Thyroid gland (tissue), 4 donors: ENCODE results near the gene TMPRSS11A. TPM values are rescaled to one million over a fixed set of nuclear protein-coding genes. Genes with fewer than 3 reads are reported as not detected.

Source experiments
- DNase-seq, 2 donors: peaks; one replicate each; pipeline ENCODE4 v3.0.0-alpha.2; 2019
- H3K27ac ChIP-seq, 3 donors: fragments of 200-600 bp; sonication (generic); 1 replicate in 2 of 3; 2 replicates in 1 of 3; pipeline ENCODE4 v1.5.1; 2016 to 2019; ENCODE audit warnings: mild to moderate bottlenecking in 1 of 3, moderate library complexity in 1 of 3
- H3K27me3 ChIP-seq: fragments of 200-600 bp; sonication (generic); one replicate; pipeline ENCODE4 v1.5.1; 2019
- H3K36me3 ChIP-seq, 2 donors: fragments of 200-600 bp; sonication (generic); one replicate each; pipeline ENCODE4 v1.5.1; 2016 to 2019
- H3K4me1 ChIP-seq, 2 donors: fragments of 200-600 bp; sonication (generic); one replicate each; pipeline ENCODE4 v1.5.1; 2017 to 2019
- H3K4me3 ChIP-seq, 3 donors: fragments of 200-600 bp; sonication (generic); replicated peaks in 1 of 3; 1 replicate in 2 of 3; 2 replicates in 1 of 3; pipeline ENCODE4 v1.5.1; 2016; ENCODE audit warnings: mild to moderate bottlenecking in 1 of 3
- H3K9me3 ChIP-seq: fragments of 200-600 bp; sonication (generic); one replicate; pipeline ENCODE4 v1.5.1; 2017
- CTCF ChIP-seq, 6 experiments: fragments of 200-600 bp in 3 of 6; fragments of 450-650 bp in 3 of 6; sonication (generic) in 3 of 6; IDR thresholded peaks; one replicate each; pipeline ENCODE4 v1.5.1; 2016 to 2019; ENCODE audit warnings: antibody characterized with exemption in 6 of 6, mild to moderate bottlenecking in 2 of 6, inconsistent platforms in 1 of 6, moderate library complexity in 1 of 6
- POLR2A ChIP-seq, 2 donors: fragments of 450-650 bp; IDR thresholded peaks; one replicate each; pipeline ENCODE4 v1.6.1; 2017; ENCODE audit warnings: antibody characterized with exemption in 2 of 2, mild to moderate bottlenecking in 2 of 2, moderate library complexity in 1 of 2
- WGBS, 2 donors: methylation state at CpG; one replicate each; pipeline ENCODE4 v1.1.5; 2017; 5-methylcytosine and 5-hydroxymethylcytosine counted together
- intact Hi-C: fragments of 100-400 bp; cut with DNase I; formaldehyde crosslinking; loops from one replicate; pipeline ENCODE4 v1.15.1; 2023
- total RNA-seq, 4 donors: library from RNA; depleted of rRNA; stranded (reverse); fragments of >200 nt; gene quantifications; one replicate each; pipeline ENCODE4 v1.2.3, GENCODE V29; 2016

TMPRSS11A gene
- total RNA-seq, 4 donors from 2014 or later, result not detected

- 82 to 89% methylated on average over 3 of the region's 3 CpGs for WGBS, 2 donors
- Histone ChIP-seq H3K27me3 (no peaks in the 10 kb centered on the region), H3K36me3 (no peaks in the 10 kb centered on the region), H3K4me1 (no peaks in the 10 kb centered on the region), H3K27ac (no peak overlapping the region), H3K4me3 (no peak overlapping the region), H3K9me3 (no peaks in the 10 kb centered on the region)
- intact Hi-C loops, result no loop called here
- no peak for TF ChIP-seq POLR2A (IDR thresholded peaks at IDR 0.05)
- TF ChIP-seq CTCF (IDR thresholded peaks at IDR 0.05), result no peak
- DNase-seq, result no peak
Observed at GRCh38 chr4:67911638-67912037, 51.7 kb downstream of the TMPRSS11A start.

GRCh38 chr4:67911141-67911540 is 52.2 kb downstream of the TMPRSS11A start:
- no peaks in the 10 kb centered on the region for H3K9me3 ChIP-seq

GRCh38 chr4:67910585-67910905 is 52.7 kb downstream of the TMPRSS11A start:
- H3K27ac ChIP-seq, result no peak overlapping the region
- H3K36me3 ChIP-seq, result no peaks in the 10 kb centered on the region
- H3K4me3 ChIP-seq, result no peak overlapping the region
- no peaks in the 10 kb centered on the region for H3K9me3 ChIP-seq
- no peaks in the 10 kb centered on the region for H3K4me1 ChIP-seq
- TF ChIP-seq CTCF (IDR thresholded peaks at IDR 0.05), result peak in 1 of 6 experiments; percentile 1
- no peak for TF ChIP-seq POLR2A (IDR thresholded peaks at IDR 0.05)
- no peaks in the 10 kb centered on the region for H3K27me3 ChIP-seq
- 10 to 18% methylated on average over 1 of the region's 1 CpG for WGBS, 2 donors
- intact Hi-C loops, result no loop called here
- DNase-seq, result no peak

More at GRCh38 chr4:67911141-67911540, 52.2 kb downstream of the TMPRSS11A start:
- Histone ChIP-seq H3K4me1 (no peaks in the 10 kb centered on the region), H3K36me3 (no peaks in the 10 kb centered on the region), H3K27ac (no peak overlapping the region), H3K4me3 (no peak overlapping the region), H3K27me3 (no peaks in the 10 kb centered on the region)
- WGBS, 2 donors, result 83 to 85% methylated on average over 4 of the region's 4 CpGs
- no peak for TF ChIP-seq POLR2A (IDR thresholded peaks at IDR 0.05)
- intact Hi-C loops, result no loop called here
- no peak for DNase-seq

- Histone ChIP-seq H3K4me3 (no peak overlapping the region), H3K27ac (no peak overlapping the region), H3K27me3 (no peaks in the 10 kb centered on the region), H3K36me3 (no peaks in the 10 kb centered on the region), H3K4me1 (no peaks in the 10 kb centered on the region), H3K9me3 (no peaks in the 10 kb centered on the region)
- no peak for TF ChIP-seq POLR2A (IDR thresholded peaks at IDR 0.05)
- peak in 2 of 6 experiments; percentile 9 to 46 for TF ChIP-seq CTCF (IDR thresholded peaks at IDR 0.05)
- DNase-seq, result no peak
- intact Hi-C loops, result no loop called here
- WGBS, 2 donors, result 50 to 51% methylated on average over 6 of the region's 6 CpGs
Observed at GRCh38 chr4:67909905-67910584, 53.2 kb downstream of the TMPRSS11A start.

GRCh38 chr4:67907650-67908049 is 55.6 kb downstream of the TMPRSS11A start:
- Histone ChIP-seq H3K4me1 (no peaks in the 10 kb centered on the region), H3K36me3 (no peaks in the 10 kb centered on the region), H3K4me3 (no peak overlapping the region), H3K27ac (no peak overlapping the region), H3K27me3 (no peaks in the 10 kb centered on the region), H3K9me3 (no peaks in the 10 kb centered on the region)
- WGBS, 2 donors, result 88 to 95% methylated on average over 4 of the region's 4 CpGs
- intact Hi-C loops, result no loop called here
- TF ChIP-seq POLR2A (IDR thresholded peaks at IDR 0.05), result no peak
- TF ChIP-seq CTCF (IDR thresholded peaks at IDR 0.05), result no peak
- no peak for DNase-seq
